NCI-H1092 (cell line): ENCODE results near the gene SALL4.
"Not testable (repeated sequence)": the region's sequence is repeated elsewhere in the genome, so short reads cannot be mapped to it uniquely, and the experiment has no call there.

Experiments used
- DNase-seq: peaks from one replicate; lab custom pipeline; 2025; lab: John Stamatoyannopoulos, UW

SALL4 gene

GRCh38 chr20:51802170-51802751 lies at the start of gene SALL4:
TSS of gene SALL4 (minus strand) at chr20:51802521. CDS start at chr20:51802408, 113 bp downstream.
- DNase-seq, result no peak

GRCh38 chr20:51848346-51848745 lies 46.0 kb upstream of the SALL4 start:
- no peak for DNase-seq

- DNase-seq, result no peak
Measured at GRCh38 chr20:51840865-51841264, 38.5 kb upstream of the SALL4 start.

- no peak for DNase-seq
Measured at GRCh38 chr20:51837876-51838420, 35.6 kb upstream of the SALL4 start.

GRCh38 chr20:51837436-51837835 lies 35.1 kb upstream of the SALL4 start:
- no peak for DNase-seq

GRCh38 chr20:51833326-51833725 lies 31.0 kb upstream of the SALL4 start:
- no peak for DNase-seq

GRCh38 chr20:51832276-51832675 lies 30.0 kb upstream of the SALL4 start:
- DNase-seq, result no peak

- DNase-seq, result no peak
Measured at GRCh38 chr20:51831866-51832265, 29.5 kb upstream of the SALL4 start.

GRCh38 chr20:51830538-51830937 lies 28.2 kb upstream of the SALL4 start:
- no peak for DNase-seq

- DNase-seq, result no peak
Measured at GRCh38 chr20:51828762-51829161, 26.4 kb upstream of the SALL4 start.

GRCh38 chr20:51826372-51826771 lies 24.1 kb upstream of the SALL4 start:
- no peak for DNase-seq

GRCh38 chr20:51818479-51819008 lies 16.2 kb upstream of the SALL4 start:
- no peak for DNase-seq

- not testable (repeated sequence) for DNase-seq
Measured at GRCh38 chr20:51816856-51817255, 14.5 kb upstream of the SALL4 start.

- no peak for DNase-seq
Measured at GRCh38 chr20:51815383-51816076, 13.2 kb upstream of the SALL4 start.

GRCh38 chr20:51812861-51813260 lies 10.5 kb upstream of the SALL4 start:
- no peak for DNase-seq

GRCh38 chr20:51811514-51812128 lies 9.3 kb upstream of the SALL4 start:
- no peak for DNase-seq

- no peak for DNase-seq
Measured at GRCh38 chr20:51811042-51811355, 8.7 kb upstream of the SALL4 start.

GRCh38 chr20:51810155-51811041 lies 8.1 kb upstream of the SALL4 start:
- no peak for DNase-seq

GRCh38 chr20:51807720-51808250 lies 5.5 kb upstream of the SALL4 start:
- DNase-seq, result no peak

GRCh38 chr20:51804754-51805153 lies 2.4 kb upstream of the SALL4 start:
- no peak for DNase-seq

- no peak for DNase-seq
Measured at GRCh38 chr20:51803148-51803854, 980 bp upstream of the SALL4 start.
